ENCODE data around the gene CFAP53. TPM values are rescaled to one million over a fixed set of nuclear protein-coding genes. Genes with fewer than 3 reads are reported as not detected.

CFAP53 gene
- under 1 TPM in 1 of 2 donors, not detected in 1; 0.35 TPM for total RNA-seq

- TF ChIP-seq CTCF (IDR thresholded peaks at IDR 0.05) = no peak
- DNase-seq (ENCODE audit: low spot score) = peak; percentile 64
- peaks cover 0 to 18% of the 10 kb centered on the region in 2 donors for H3K4me1 ChIP-seq (ENCODE audit: control insufficient read depth in 1 of 2, low read depth in 2 of 2)
- H3K4me3 ChIP-seq = peak within 1 kb of the TSS; percentile 91
- no peaks in the 10 kb centered on the region for H3K27me3 ChIP-seq (replicated peaks; ENCODE audit: insufficient read depth)
- ATAC-seq (ENCODE audit: insufficient number of reproducible peaks, low FRiP score, low read depth) = peak; percentile 80
- peaks cover 11% of the 10 kb centered on the region for H3K36me3 ChIP-seq
- no peak within 1 kb of the TSS for H3K27ac ChIP-seq
- H3K9me3 ChIP-seq = no peaks in the 10 kb centered on the region
Measured at GRCh38 chr18:50266248-50266704, at the start of gene CFAP53. CFAP53 (minus strand) TSS chr18:50266495; CDS start chr18:50266404, 91 bp downstream.

DNA sequence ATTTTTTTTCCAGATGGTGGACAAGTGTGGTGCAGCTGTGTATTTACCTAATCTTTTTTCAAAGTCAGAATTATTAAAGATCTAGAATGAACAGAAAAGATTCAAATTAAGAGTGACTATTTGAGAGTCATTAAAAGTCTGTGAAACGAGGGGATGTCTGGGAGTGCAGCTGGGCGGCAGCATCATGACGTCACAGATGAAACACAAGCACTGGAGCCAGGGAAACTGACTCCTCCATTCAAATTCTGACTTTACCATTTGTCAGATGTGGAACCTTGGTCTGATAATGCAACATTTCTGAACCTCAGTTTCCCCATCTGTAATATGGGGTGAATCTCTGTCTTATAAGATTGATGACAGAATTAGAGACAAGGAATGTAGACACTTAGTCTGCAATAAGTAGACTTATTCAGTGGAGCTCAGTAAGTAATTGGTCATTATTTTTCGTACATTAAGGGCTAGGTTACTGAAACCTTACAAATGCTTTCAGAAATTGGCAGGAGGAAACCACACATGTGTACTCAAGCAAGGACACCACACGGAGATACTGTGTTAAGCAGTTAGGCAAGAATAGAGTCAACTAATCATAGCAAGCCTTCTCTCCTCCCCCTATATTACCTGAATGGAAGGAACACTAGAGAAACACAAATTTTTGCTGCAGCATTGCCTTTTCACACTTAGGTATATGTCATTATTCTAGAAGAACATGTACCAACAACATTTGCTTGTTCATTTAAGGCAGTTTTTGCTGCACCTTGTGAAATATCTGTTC, 49.0 kb upstream of the CFAP53 start:
- H3K4me3 ChIP-seq = no peak overlapping the region
- H3K27ac ChIP-seq = no peak overlapping the region
- no peaks in the 10 kb centered on the region for H3K4me1 ChIP-seq (ENCODE audit: control insufficient read depth in 1 of 2, low read depth in 2 of 2)
- no peaks in the 10 kb centered on the region for H3K9me3 ChIP-seq
- DNase-seq (ENCODE audit: low spot score) (no peak), ATAC-seq (ENCODE audit: insufficient number of reproducible peaks, low FRiP score, low read depth) (no peak)
- TF ChIP-seq CTCF (IDR thresholded peaks at IDR 0.05) = no peak
- H3K36me3 ChIP-seq = no peaks in the 10 kb centered on the region
- H3K27me3 ChIP-seq (replicated peaks; ENCODE audit: insufficient read depth) = no peaks in the 10 kb centered on the region

DNA sequence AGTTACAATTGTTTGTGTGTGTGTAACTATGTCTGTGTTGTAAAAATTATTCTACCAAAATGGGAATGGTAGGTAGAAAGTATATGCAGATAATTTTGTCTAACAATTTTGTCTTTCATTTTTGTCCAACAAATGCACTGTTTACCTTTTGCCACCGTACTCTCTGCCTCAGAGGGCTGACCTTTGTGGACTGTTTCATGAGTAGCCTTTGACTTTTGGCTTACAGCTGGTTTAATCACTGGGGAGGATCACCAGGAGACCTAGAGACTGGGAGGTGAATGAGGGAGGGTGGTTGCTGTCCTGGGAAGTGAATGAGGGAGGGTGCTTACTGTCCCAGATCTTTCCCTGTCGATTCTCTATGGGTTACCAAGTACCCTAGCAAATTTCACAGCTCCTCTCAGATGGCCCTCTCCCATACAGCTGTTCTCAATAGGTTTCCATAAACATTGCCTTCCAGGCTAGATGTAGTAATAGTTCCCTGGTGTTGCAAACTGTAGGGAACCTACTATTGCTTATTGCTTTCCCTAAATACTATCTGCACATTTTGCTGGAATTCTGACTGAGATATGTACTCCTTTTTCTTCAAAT, 47.7 kb upstream of the CFAP53 start:
- Histone ChIP-seq H3K4me3 (no peak overlapping the region), H3K4me1 (ENCODE audit: control insufficient read depth in 1 of 2, low read depth in 2 of 2) (no peaks in the 10 kb centered on the region), H3K9me3 (no peaks in the 10 kb centered on the region), H3K36me3 (no peaks in the 10 kb centered on the region), H3K27me3 (replicated peaks; ENCODE audit: insufficient read depth) (no peaks in the 10 kb centered on the region), H3K27ac (no peak overlapping the region)
- TF ChIP-seq CTCF (IDR thresholded peaks at IDR 0.05) = no peak
- no peak for ATAC-seq (ENCODE audit: insufficient number of reproducible peaks, low FRiP score, low read depth)
- no peak for DNase-seq (ENCODE audit: low spot score)

DNA sequence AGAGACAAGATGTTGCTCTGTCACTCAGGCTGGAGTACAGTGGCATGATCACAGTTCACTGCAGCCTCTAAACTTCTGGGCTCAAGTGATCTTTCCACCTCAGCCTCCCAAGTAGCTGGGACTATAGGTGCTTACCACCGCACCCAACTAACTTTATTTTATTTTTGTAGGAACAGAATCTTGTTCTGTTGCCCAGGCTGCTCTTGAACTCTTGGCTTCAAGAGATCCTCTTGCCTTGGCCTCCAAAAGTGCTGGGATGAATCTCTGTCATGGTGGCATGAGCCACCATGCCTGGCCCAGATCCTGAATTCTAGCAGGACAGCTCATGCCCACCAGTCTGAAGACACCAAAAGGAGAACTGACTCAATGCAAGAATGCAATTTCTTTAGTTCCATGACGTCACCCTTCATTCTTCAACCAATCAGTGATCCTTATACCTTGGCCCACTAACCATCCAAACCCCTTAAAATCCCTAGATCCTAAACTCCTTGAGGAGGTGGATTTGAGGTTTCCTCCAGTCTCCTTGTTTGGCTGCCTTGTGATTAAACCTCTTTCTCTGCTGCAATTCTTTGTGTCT, 46.8 kb upstream of the CFAP53 start:
- Histone ChIP-seq H3K9me3 (no peaks in the 10 kb centered on the region), H3K27ac (no peak overlapping the region), H3K27me3 (replicated peaks; ENCODE audit: insufficient read depth) (no peaks in the 10 kb centered on the region), H3K36me3 (no peaks in the 10 kb centered on the region), H3K4me3 (no peak overlapping the region), H3K4me1 (ENCODE audit: control insufficient read depth in 1 of 2, low read depth in 2 of 2) (peaks cover 4% of the 10 kb centered on the region in 2 donors)
- ATAC-seq (ENCODE audit: insufficient number of reproducible peaks, low FRiP score, low read depth) (no peak), DNase-seq (ENCODE audit: low spot score) (no peak)
- no peak for TF ChIP-seq CTCF (IDR thresholded peaks at IDR 0.05)

DNA sequence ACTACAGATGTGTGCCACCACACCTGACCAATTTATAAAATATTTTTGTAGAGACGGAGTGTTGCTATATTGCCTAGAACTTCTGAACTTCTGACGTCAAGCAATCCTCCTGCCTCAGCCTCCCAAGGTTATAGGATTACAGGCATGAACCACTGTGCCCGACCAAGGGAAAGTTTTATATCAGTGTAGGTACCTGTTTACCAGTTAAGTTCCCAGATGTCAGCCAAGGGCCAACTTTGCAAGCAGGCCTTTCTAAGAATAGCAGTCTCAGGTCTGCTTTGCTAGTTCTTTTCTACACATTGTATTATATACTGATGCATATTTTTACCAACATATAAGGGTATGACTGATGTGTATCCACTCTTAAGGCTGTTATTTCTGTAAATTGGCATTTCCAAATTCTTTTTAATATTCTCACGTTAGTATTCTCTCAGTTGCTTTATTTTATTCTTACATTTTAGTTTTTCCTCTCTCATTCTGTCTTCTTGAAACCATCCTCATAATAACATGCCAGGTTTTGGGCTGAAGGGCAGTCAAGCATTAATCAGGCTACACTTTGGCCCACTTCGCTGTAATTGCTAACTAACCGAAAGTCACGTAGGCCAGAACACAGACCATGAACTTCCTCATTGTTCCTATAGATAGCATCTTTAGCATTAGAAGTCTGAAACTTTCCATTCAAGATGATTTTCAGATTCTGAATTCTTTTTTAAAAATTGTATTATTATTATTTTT, 46.2 kb upstream of the CFAP53 start:
- ATAC-seq (ENCODE audit: insufficient number of reproducible peaks, low FRiP score, low read depth) = no peak
- Histone ChIP-seq H3K27ac (no peak overlapping the region), H3K36me3 (no peaks in the 10 kb centered on the region), H3K4me3 (no peak overlapping the region), H3K4me1 (ENCODE audit: control insufficient read depth in 1 of 2, low read depth in 2 of 2) (peaks cover 5 to 7% of the 10 kb centered on the region in 2 donors), H3K9me3 (no peaks in the 10 kb centered on the region), H3K27me3 (replicated peaks; ENCODE audit: insufficient read depth) (no peaks in the 10 kb centered on the region)
- no peak for TF ChIP-seq CTCF (IDR thresholded peaks at IDR 0.05)
- DNase-seq (ENCODE audit: low spot score) = no peak

All from thoracic aorta (tissue), 2 donors.